NCI-H2029 (cell line): ENCODE results near the gene PRKG1.
"Not testable (repeated sequence)": the region's sequence is repeated elsewhere in the genome, so short reads cannot be mapped to it uniquely, and the experiment has no call there.

Experiments used
- DNase-seq: peaks from one replicate; lab custom pipeline; 2025; lab: John Stamatoyannopoulos, UW

PRKG1 gene

GRCh38 chr10:51227897-51228713 is 153.8 kb downstream of the PRKG1 start:
- DNase-seq, result no peak

- no peak for DNase-seq
These were observed 154.4 kb downstream of the PRKG1 start for GRCh38 chr10:51228714-51229100.

GRCh38 chr10:51230887-51231585 is 156.7 kb downstream of the PRKG1 start:
- DNase-seq, result no peak

- no peak for DNase-seq
These were observed 157.5 kb downstream of the PRKG1 start for GRCh38 chr10:51231754-51232153.

- no peak for DNase-seq
These were observed 159.2 kb downstream of the PRKG1 start for GRCh38 chr10:51233337-51234100.

- no peak for DNase-seq
These were observed 161.6 kb downstream of the PRKG1 start for GRCh38 chr10:51235865-51236264.

GRCh38 chr10:51239006-51239405 is 164.7 kb downstream of the PRKG1 start:
- DNase-seq, result no peak

GRCh38 chr10:51241461-51241860 is 167.2 kb downstream of the PRKG1 start:
- no peak for DNase-seq

- DNase-seq, result no peak
These were observed 168.1 kb downstream of the PRKG1 start for GRCh38 chr10:51242393-51242792.

- DNase-seq, result no peak
These were observed 170.0 kb downstream of the PRKG1 start for GRCh38 chr10:51244309-51244708.

GRCh38 chr10:51244748-51245490 is 170.6 kb downstream of the PRKG1 start:
- no peak for DNase-seq

GRCh38 chr10:51246156-51246555 is 171.9 kb downstream of the PRKG1 start:
- DNase-seq, result no peak

GRCh38 chr10:51250278-51250920 is 176.1 kb downstream of the PRKG1 start:
- DNase-seq, result no peak

GRCh38 chr10:51251110-51251509 is 176.8 kb downstream of the PRKG1 start:
- no peak for DNase-seq

GRCh38 chr10:51255381-51255780 is 181.1 kb downstream of the PRKG1 start:
- no peak for DNase-seq

- DNase-seq, result no peak
These were observed 183.4 kb downstream of the PRKG1 start for GRCh38 chr10:51257511-51258248.

GRCh38 chr10:51260376-51260775 is 186.1 kb downstream of the PRKG1 start:
- no peak for DNase-seq

- no peak for DNase-seq
These were observed 192.2 kb downstream of the PRKG1 start for GRCh38 chr10:51266496-51266895.

- DNase-seq, result not testable (repeated sequence)
These were observed 193.8 kb downstream of the PRKG1 start for GRCh38 chr10:51267980-51268570.

GRCh38 chr10:51269821-51270220 is 195.5 kb downstream of the PRKG1 start:
- no peak for DNase-seq
